ENCODE data around the gene PLEKHG2. TPM values are rescaled to one million over a fixed set of nuclear protein-coding genes. Genes with fewer than 3 reads are reported as not detected.
A peak's percentile ranks its signal among the peaks of the same experiment; 100 is the strongest.

Gene PLEKHG2
- total RNA-seq, 1 experiment from 2014 or later: 62.3 TPM

GRCh38 chr19:39428283-39429112, 16.0 kb downstream of the PLEKHG2 start (continued):
- TF ChIP-seq TEAD1 (CRISPR knock-in tag; IDR thresholded peaks at IDR 0.05) (peak; percentile 98), ZNF423 (CRISPR knock-in tag; IDR thresholded peaks at IDR 0.05) (peak; percentile 29; the same call in 1 of the 2 replicates), SMAD3 (CRISPR knock-in tag; IDR thresholded peaks at IDR 0.05; ENCODE audit: borderline replicate concordance) (no peak), MAX (CRISPR knock-in tag; IDR thresholded peaks at IDR 0.05) (peak; percentile 30; the same call in 1 of the 2 replicates), ETV6 (CRISPR knock-in tag; IDR thresholded peaks at IDR 0.05) (peak; percentile 78; the same call in 1 of the 2 replicates), FOXP1 (CRISPR knock-in tag; IDR thresholded peaks at IDR 0.05; ENCODE audit: borderline replicate concordance) (peak; percentile 42; the same call in 1 of the 2 replicates), CBFB (CRISPR knock-in tag; IDR thresholded peaks at IDR 0.05; ENCODE audit: low read depth) (0 out of 2 replicates have a peak, but pooled peaks have one; percentile 2), MXD4 (CRISPR knock-in tag; IDR thresholded peaks at IDR 0.05; ENCODE audit: borderline replicate concordance) (no peak), SP1 (CRISPR knock-in tag; conservative IDR thresholded peaks at IDR 0.05) (peak; percentile 56; the same call in 1 of the 2 replicates), ELF4 (CRISPR knock-in tag; IDR thresholded peaks at IDR 0.05; ENCODE audit: low read depth) (no peak), ZNF138 (CRISPR knock-in tag; conservative IDR thresholded peaks at IDR 0.05) (no peak), AFF4 (CRISPR knock-in tag; IDR thresholded peaks at IDR 0.05; ENCODE audit: borderline replicate concordance) (no peak)
- TF ChIP-seq, protein P1, sequence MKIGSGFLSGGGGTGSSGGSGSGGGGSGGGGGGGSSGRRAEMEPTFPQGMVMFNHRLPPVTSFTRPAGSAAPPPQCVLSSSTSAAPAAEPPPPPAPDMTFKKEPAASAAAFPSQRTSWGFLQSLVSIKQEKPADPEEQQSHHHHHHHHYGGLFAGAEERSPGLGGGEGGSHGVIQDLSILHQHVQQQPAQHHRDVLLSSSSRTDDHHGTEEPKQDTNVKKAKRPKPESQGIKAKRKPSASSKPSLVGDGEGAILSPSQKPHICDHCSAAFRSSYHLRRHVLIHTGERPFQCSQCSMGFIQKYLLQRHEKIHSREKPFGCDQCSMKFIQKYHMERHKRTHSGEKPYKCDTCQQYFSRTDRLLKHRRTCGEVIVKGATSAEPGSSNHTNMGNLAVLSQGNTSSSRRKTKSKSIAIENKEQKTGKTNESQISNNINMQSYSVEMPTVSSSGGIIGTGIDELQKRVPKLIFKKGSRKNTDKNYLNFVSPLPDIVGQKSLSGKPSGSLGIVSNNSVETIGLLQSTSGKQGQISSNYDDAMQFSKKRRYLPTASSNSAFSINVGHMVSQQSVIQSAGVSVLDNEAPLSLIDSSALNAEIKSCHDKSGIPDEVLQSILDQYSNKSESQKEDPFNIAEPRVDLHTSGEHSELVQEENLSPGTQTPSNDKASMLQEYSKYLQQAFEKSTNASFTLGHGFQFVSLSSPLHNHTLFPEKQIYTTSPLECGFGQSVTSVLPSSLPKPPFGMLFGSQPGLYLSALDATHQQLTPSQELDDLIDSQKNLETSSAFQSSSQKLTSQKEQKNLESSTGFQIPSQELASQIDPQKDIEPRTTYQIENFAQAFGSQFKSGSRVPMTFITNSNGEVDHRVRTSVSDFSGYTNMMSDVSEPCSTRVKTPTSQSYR (CRISPR knock-in tag; IDR thresholded peaks at IDR 0.05): no peak; the same call in 1 of the 2 replicates
- TF ChIP-seq, protein P2, sequence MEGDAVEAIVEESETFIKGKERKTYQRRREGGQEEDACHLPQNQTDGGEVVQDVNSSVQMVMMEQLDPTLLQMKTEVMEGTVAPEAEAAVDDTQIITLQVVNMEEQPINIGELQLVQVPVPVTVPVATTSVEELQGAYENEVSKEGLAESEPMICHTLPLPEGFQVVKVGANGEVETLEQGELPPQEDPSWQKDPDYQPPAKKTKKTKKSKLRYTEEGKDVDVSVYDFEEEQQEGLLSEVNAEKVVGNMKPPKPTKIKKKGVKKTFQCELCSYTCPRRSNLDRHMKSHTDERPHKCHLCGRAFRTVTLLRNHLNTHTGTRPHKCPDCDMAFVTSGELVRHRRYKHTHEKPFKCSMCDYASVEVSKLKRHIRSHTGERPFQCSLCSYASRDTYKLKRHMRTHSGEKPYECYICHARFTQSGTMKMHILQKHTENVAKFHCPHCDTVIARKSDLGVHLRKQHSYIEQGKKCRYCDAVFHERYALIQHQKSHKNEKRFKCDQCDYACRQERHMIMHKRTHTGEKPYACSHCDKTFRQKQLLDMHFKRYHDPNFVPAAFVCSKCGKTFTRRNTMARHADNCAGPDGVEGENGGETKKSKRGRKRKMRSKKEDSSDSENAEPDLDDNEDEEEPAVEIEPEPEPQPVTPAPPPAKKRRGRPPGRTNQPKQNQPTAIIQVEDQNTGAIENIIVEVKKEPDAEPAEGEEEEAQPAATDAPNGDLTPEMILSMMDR (IDR thresholded peaks at IDR 0.05): no peak

GRCh38 chr19:39430675-39431593, 18.5 kb downstream of the PLEKHG2 start:
- no peak for DNase-seq (ENCODE audit: low spot score)
- ChIA-PET POLR2A (interaction anchor here (0.6 to 0.7 kb wide), 3 partner anchors 10 to 1717 kb away, joined by 3 to 4 read pairs (median 4); partner anchors contain the start of genes MED29 and PAF1), CTCF (no interaction called here)
- no peaks in the 10 kb centered on the region for H3K27me3 Mint-ChIP-seq (ENCODE audit: low read depth)
- H3K27ac Mint-ChIP-seq: peak overlapping the region; percentile 95
- H3K9me3 Mint-ChIP-seq: no peaks in the 10 kb centered on the region
- peak; percentile 2 for ATAC-seq
- H3K4me3 Mint-ChIP-seq: no peak overlapping the region
- peaks cover 34% of the 10 kb centered on the region for H3K36me3 Mint-ChIP-seq
- H3K4me1 Mint-ChIP-seq: peaks cover 51% of the 10 kb centered on the region
- TF ChIP-seq JUN (CRISPR knock-in tag; IDR thresholded peaks at IDR 0.05): no peak
- no peak for TF ChIP-seq NR3C1 (CRISPR knock-in tag; conservative IDR thresholded peaks at IDR 0.05; ENCODE audit: low read depth)
- no peak for TF ChIP-seq NFE2L1 (CRISPR knock-in tag; IDR thresholded peaks at IDR 0.05)
- TF ChIP-seq, protein P3, sequence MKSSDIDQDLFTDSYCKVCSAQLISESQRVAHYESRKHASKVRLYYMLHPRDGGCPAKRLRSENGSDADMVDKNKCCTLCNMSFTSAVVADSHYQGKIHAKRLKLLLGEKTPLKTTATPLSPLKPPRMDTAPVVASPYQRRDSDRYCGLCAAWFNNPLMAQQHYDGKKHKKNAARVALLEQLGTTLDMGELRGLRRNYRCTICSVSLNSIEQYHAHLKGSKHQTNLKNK (CRISPR knock-in tag; IDR thresholded peaks at IDR 0.05): no peak
- peak; percentile 9; the same call in 1 of the 2 replicates for TF ChIP-seq PRRX2 (CRISPR knock-in tag; IDR thresholded peaks at IDR 0.05)
- TF ChIP-seq, protein P4, sequence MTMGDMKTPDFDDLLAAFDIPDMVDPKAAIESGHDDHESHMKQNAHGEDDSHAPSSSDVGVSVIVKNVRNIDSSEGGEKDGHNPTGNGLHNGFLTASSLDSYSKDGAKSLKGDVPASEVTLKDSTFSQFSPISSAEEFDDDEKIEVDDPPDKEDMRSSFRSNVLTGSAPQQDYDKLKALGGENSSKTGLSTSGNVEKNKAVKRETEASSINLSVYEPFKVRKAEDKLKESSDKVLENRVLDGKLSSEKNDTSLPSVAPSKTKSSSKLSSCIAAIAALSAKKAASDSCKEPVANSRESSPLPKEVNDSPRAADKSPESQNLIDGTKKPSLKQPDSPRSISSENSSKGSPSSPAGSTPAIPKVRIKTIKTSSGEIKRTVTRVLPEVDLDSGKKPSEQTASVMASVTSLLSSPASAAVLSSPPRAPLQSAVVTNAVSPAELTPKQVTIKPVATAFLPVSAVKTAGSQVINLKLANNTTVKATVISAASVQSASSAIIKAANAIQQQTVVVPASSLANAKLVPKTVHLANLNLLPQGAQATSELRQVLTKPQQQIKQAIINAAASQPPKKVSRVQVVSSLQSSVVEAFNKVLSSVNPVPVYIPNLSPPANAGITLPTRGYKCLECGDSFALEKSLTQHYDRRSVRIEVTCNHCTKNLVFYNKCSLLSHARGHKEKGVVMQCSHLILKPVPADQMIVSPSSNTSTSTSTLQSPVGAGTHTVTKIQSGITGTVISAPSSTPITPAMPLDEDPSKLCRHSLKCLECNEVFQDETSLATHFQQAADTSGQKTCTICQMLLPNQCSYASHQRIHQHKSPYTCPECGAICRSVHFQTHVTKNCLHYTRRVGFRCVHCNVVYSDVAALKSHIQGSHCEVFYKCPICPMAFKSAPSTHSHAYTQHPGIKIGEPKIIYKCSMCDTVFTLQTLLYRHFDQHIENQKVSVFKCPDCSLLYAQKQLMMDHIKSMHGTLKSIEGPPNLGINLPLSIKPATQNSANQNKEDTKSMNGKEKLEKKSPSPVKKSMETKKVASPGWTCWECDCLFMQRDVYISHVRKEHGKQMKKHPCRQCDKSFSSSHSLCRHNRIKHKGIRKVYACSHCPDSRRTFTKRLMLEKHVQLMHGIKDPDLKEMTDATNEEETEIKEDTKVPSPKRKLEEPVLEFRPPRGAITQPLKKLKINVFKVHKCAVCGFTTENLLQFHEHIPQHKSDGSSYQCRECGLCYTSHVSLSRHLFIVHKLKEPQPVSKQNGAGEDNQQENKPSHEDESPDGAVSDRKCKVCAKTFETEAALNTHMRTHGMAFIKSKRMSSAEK (CRISPR knock-in tag; IDR thresholded peaks at IDR 0.05; ENCODE audit: borderline replicate concordance): 0 out of 2 replicates have a peak, but pooled peaks have one; percentile 33

All from WTC11 (cell line).